Smooth muscle cell (in vitro differentiated cells): Measurements from ENCODE around the gene KREMEN1. TPM values are rescaled to one million over a fixed set of nuclear protein-coding genes. Genes with fewer than 3 reads are reported as not detected.

Experiments used
- DNase-seq: peaks from one replicate; lab custom pipeline; 2025; ENCODE audit not compliant: unreplicated experiment; lab: John Stamatoyannopoulos, UW
- H2AFZ ChIP-seq: fragments of 200-600 bp; sonication (generic); 2 replicates; pipeline ENCODE4 v1.6.0; 2016; ENCODE audit warnings: antibody characterized with exemption, low read depth, mild to moderate bottlenecking
- H3F3A ChIP-seq: fragments of 200-600 bp; sonication (generic); 2 replicates; pipeline ENCODE4 v1.6.0; 2017; ENCODE audit warnings: antibody characterized with exemption, low read depth
- H3K27ac ChIP-seq: fragments of 200-600 bp; sonication (generic); 2 replicates; pipeline ENCODE4 v1.5.1; 2016; ENCODE audit warnings: low read depth, mild to moderate bottlenecking
- H3K27me3 ChIP-seq: fragments of 200-600 bp; sonication (generic); 2 replicates; pipeline ENCODE4 v1.6.1; 2016; ENCODE audit warnings: low read depth, mild to moderate bottlenecking
- H3K36me3 ChIP-seq: fragments of 200-600 bp; sonication (generic); 2 replicates; pipeline ENCODE4 v1.5.1; 2016; ENCODE audit warnings: low read depth
- H3K4me1 ChIP-seq: fragments of 200-600 bp; sonication (generic); 2 replicates; pipeline ENCODE4 v1.5.1; 2016; ENCODE audit warnings: low read depth
- H3K4me2 ChIP-seq: fragments of 200-600 bp; sonication (generic); 2 replicates; pipeline ENCODE4 v1.6.0; 2016; ENCODE audit warnings: mild to moderate bottlenecking
- H3K4me3 ChIP-seq: fragments of 200-600 bp; sonication (generic); 2 replicates; pipeline ENCODE4 v1.5.1; 2016; ENCODE audit warnings: mild to moderate bottlenecking
- H3K79me2 ChIP-seq: fragments of 200-600 bp; sonication (generic); 2 replicates; pipeline ENCODE4 v1.6.0; 2016; ENCODE audit warnings: low read depth, mild to moderate bottlenecking
- H3K9ac ChIP-seq: fragments of 200-600 bp; sonication (generic); 2 replicates; pipeline ENCODE4 v1.6.0; 2016; ENCODE audit warnings: low read depth
- H3K9me3 ChIP-seq: fragments of 200-600 bp; sonication (generic); replicated peaks from 2 replicates; pipeline ENCODE4 v1.5.1; 2016; ENCODE audit warnings: low read depth
- H4K20me1 ChIP-seq: fragments of 200-600 bp; sonication (generic); 2 replicates; pipeline ENCODE4 v1.6.0; 2016; ENCODE audit warnings: low read depth
- CTCF ChIP-seq: fragments of 200-600 bp; sonication (generic); IDR thresholded peaks from 2 replicates; pipeline ENCODE4 v1.5.1; 2017; ENCODE audit warnings: borderline replicate concordance, mild to moderate bottlenecking, antibody characterized with exemption; ENCODE audit not compliant: insufficient read depth, poor library complexity, severe bottlenecking
- WGBS: methylation state at CpG from one replicate; pipeline ENCODE4 v1.1.7; 2016; ENCODE audit warnings: low lambda C conversion rate; 5-methylcytosine and 5-hydroxymethylcytosine counted together
- polyA plus RNA-seq: library from polyadenylated mRNA; unstranded; fragments of >200 nt; fragmentation: Nextera tagmentation; extraction: Ambion mirVana; gene quantifications from 2 replicates; pipeline ENCODE4 v1.2.1, GENCODE V29; 2016
- total RNA-seq: library from RNA; depleted of rRNA; stranded (reverse); fragments of >200 nt; gene quantifications from 2 replicates; pipeline ENCODE4 v1.2.3, GENCODE V29; 2014

KREMEN1 gene
- total and polyA plus RNA-seq, 2 experiments from 2014 or later: 6.0 to 6.8 TPM

GRCh38 chr22:29212743-29213142 is 139.9 kb downstream of the KREMEN1 start:
- WGBS: 96% methylated on average over 11 of the region's 11 CpGs
- Histone ChIP-seq H3K27ac (no peak overlapping the region), H2AFZ (no peak overlapping the region), H3K9me3 (no peaks in the 10 kb centered on the region), H3K27me3 (no peaks in the 10 kb centered on the region), H3F3A (no peaks in the 10 kb centered on the region), H3K36me3 (no peaks in the 10 kb centered on the region), H3K79me2 (no peaks in the 10 kb centered on the region), H3K4me2 (no peak overlapping the region), H3K4me1 (no peaks in the 10 kb centered on the region), H3K4me3 (no peak overlapping the region), H3K9ac (no peak overlapping the region), H4K20me1 (no peaks in the 10 kb centered on the region)
- no peak for DNase-seq
- no peak for TF ChIP-seq CTCF

GRCh38 chr22:29213493-29213892 is 140.7 kb downstream of the KREMEN1 start:
- no peak for DNase-seq
- Histone ChIP-seq H3K27me3 (no peaks in the 10 kb centered on the region), H2AFZ (no peak overlapping the region), H3K9me3 (no peaks in the 10 kb centered on the region), H3K9ac (no peak overlapping the region), H3F3A (no peaks in the 10 kb centered on the region), H3K79me2 (no peaks in the 10 kb centered on the region), H3K4me2 (no peak overlapping the region), H3K4me1 (no peaks in the 10 kb centered on the region), H3K27ac (no peak overlapping the region), H3K36me3 (no peaks in the 10 kb centered on the region), H3K4me3 (no peak overlapping the region), H4K20me1 (no peaks in the 10 kb centered on the region)
- WGBS: 94% methylated on average over 9 of the region's 9 CpGs
- no peak for TF ChIP-seq CTCF

GRCh38 chr22:29214232-29214631 is 141.4 kb downstream of the KREMEN1 start:
- TF ChIP-seq CTCF: no peak
- H3K4me2 ChIP-seq: no peak overlapping the region

GRCh38 chr22:29215012-29215860 is 142.4 kb downstream of the KREMEN1 start:
- H3K9me3 ChIP-seq: no peaks in the 10 kb centered on the region
- no peaks in the 10 kb centered on the region for H3K4me1 ChIP-seq
- WGBS: 93% methylated on average over 14 of the region's 14 CpGs
- H3K79me2 ChIP-seq: no peaks in the 10 kb centered on the region
- TF ChIP-seq CTCF: no peak
- no peak for DNase-seq
- H3K9ac ChIP-seq: no peak overlapping the region
- H3K27me3 ChIP-seq: no peaks in the 10 kb centered on the region
- H3K4me3 ChIP-seq: no peak overlapping the region
- H3F3A ChIP-seq: no peaks in the 10 kb centered on the region
- H2AFZ ChIP-seq: no peak overlapping the region
- no peak overlapping the region for H3K4me2 ChIP-seq
- no peaks in the 10 kb centered on the region for H3K36me3 ChIP-seq
- no peak overlapping the region for H3K27ac ChIP-seq
- H4K20me1 ChIP-seq: no peaks in the 10 kb centered on the region

More at GRCh38 chr22:29214232-29214631, 141.4 kb downstream of the KREMEN1 start:
- Histone ChIP-seq H3K9ac (no peak overlapping the region), H3K27ac (no peak overlapping the region), H3F3A (no peaks in the 10 kb centered on the region), H3K79me2 (no peaks in the 10 kb centered on the region), H3K4me3 (no peak overlapping the region), H3K9me3 (no peaks in the 10 kb centered on the region), H3K27me3 (no peaks in the 10 kb centered on the region), H2AFZ (no peak overlapping the region), H3K36me3 (no peaks in the 10 kb centered on the region), H4K20me1 (no peaks in the 10 kb centered on the region), H3K4me1 (no peaks in the 10 kb centered on the region)
- 95% methylated on average over 6 of the region's 6 CpGs for WGBS
- no peak for DNase-seq
